Activated CD4-positive, alpha-beta T cell treated with anti-CD3 and anti-CD28 coated beads, Interleukin-2, amount 10 ng/mL, durations not matched to agents 24 days and 14 days (primary cell): ENCODE results near the gene WFDC5. TPM values are rescaled to one million over a fixed set of nuclear protein-coding genes. Genes with fewer than 3 reads are reported as not detected.
A peak's percentile ranks its signal among the peaks of the same experiment; 100 is the strongest.

ENCODE experiments used
- DNase-seq: peaks from one replicate; pipeline ENCODE4 v3.0.0; 2022
- H3K27ac Mint-ChIP-seq: one replicate; pipeline ENCODE4 v1.8.0; 2022; ENCODE audit warnings: mild to moderate bottlenecking, mixed read lengths
- H3K27me3 Mint-ChIP-seq: one replicate; pipeline ENCODE4 v1.8.0; 2022; ENCODE audit warnings: mixed read lengths
- H3K36me3 Mint-ChIP-seq: one replicate; pipeline ENCODE4 v1.8.0; 2022; ENCODE audit warnings: low read depth, mild to moderate bottlenecking, mixed read lengths
- H3K4me1 Mint-ChIP-seq: one replicate; pipeline ENCODE4 v1.8.0; 2021; ENCODE audit warnings: mixed read lengths
- H3K4me3 Mint-ChIP-seq: one replicate; pipeline ENCODE4 v1.8.0; 2022; ENCODE audit warnings: mild to moderate bottlenecking, moderate library complexity, mixed read lengths
- H3K9me3 Mint-ChIP-seq: one replicate; pipeline ENCODE4 v1.8.0; 2021; ENCODE audit warnings: mixed read lengths
- intact Hi-C: fragments of 100-400 bp; cut with micrococcal nuclease; formaldehyde crosslinking; loops from one replicate; pipeline ENCODE4 v1.15.1; 2023
- total RNA-seq: library from RNA; stranded (reverse); gene quantifications from 2 replicates; pipeline ENCODE4 v1.2.3, GENCODE V29; 2022

WFDC5 gene
- total RNA-seq, 1 donor from 2014 or later = not detected

- intact Hi-C loops = no loop called here
- Mint-ChIP-seq H3K4me3 (no peak overlapping the region), H3K9me3 (no peaks in the 10 kb centered on the region), H3K36me3 (no peaks in the 10 kb centered on the region), H3K27ac (no peak overlapping the region), H3K4me1 (peaks cover 2% of the 10 kb centered on the region), H3K27me3 (peaks cover 25% of the 10 kb centered on the region)
- no peak for DNase-seq
Observed at GRCh38 chr20:45105317-45105716, 9.7 kb downstream of the WFDC5 start.

GRCh38 chr20:45104786-45105185, 10.2 kb downstream of the WFDC5 start:
- Mint-ChIP-seq H3K36me3 (no peaks in the 10 kb centered on the region), H3K4me3 (no peak overlapping the region), H3K27ac (no peak overlapping the region), H3K27me3 (peaks cover 31% of the 10 kb centered on the region), H3K4me1 (peaks cover 2% of the 10 kb centered on the region), H3K9me3 (no peaks in the 10 kb centered on the region)
- intact Hi-C loops = no loop called here
- DNase-seq = no peak

- Mint-ChIP-seq H3K27me3 (peaks cover 44% of the 10 kb centered on the region), H3K4me1 (peaks cover 2% of the 10 kb centered on the region), H3K9me3 (no peaks in the 10 kb centered on the region), H3K4me3 (no peak overlapping the region), H3K27ac (no peak overlapping the region), H3K36me3 (no peaks in the 10 kb centered on the region)
- intact Hi-C loops = no loop called here
- DNase-seq = no peak
Observed at GRCh38 chr20:45103072-45103471, 11.9 kb downstream of the WFDC5 start.

GRCh38 chr20:45101333-45101850, 13.6 kb downstream of the WFDC5 start:
- peaks cover 48% of the 10 kb centered on the region for H3K27me3 Mint-ChIP-seq
- intact Hi-C loops = no loop called here
- H3K9me3 Mint-ChIP-seq = no peaks in the 10 kb centered on the region
- no peaks in the 10 kb centered on the region for H3K36me3 Mint-ChIP-seq
- H3K4me3 Mint-ChIP-seq = no peak overlapping the region
- no peak overlapping the region for H3K27ac Mint-ChIP-seq
- DNase-seq = no peak
- peaks cover 6% of the 10 kb centered on the region for H3K4me1 Mint-ChIP-seq

- H3K27ac Mint-ChIP-seq = no peak within 1 kb of the TSS
- no peak within 1 kb of the TSS for H3K4me3 Mint-ChIP-seq
- no peak for DNase-seq
- no peaks in the 10 kb centered on the region for H3K36me3 Mint-ChIP-seq
- H3K4me1 Mint-ChIP-seq = peaks cover 8% of the 10 kb centered on the region
- H3K9me3 Mint-ChIP-seq = no peaks in the 10 kb centered on the region
- intact Hi-C loops = no loop called here
- H3K27me3 Mint-ChIP-seq = peaks cover 46% of the 10 kb centered on the region
Observed at GRCh38 chr20:45100563-45101245, 14.3 kb downstream of the WFDC5 start, which contains the start of gene KCNS1. Gene KCNS1 (minus strand): TSS chr20:45101127. CDS start chr20:45099236, 1,891 bp downstream.

- H3K4me3 Mint-ChIP-seq = no peak overlapping the region
- DNase-seq = peak; percentile 72
- H3K36me3 Mint-ChIP-seq = no peaks in the 10 kb centered on the region
Observed at GRCh38 chr20:45098103-45098773, 16.7 kb downstream of the WFDC5 start.

GRCh38 chr20:45097485-45098102, 17.4 kb downstream of the WFDC5 start:
- Mint-ChIP-seq H3K27ac (no peak overlapping the region), H3K36me3 (no peaks in the 10 kb centered on the region), H3K9me3 (no peaks in the 10 kb centered on the region), H3K27me3 (peaks cover 44% of the 10 kb centered on the region), H3K4me1 (peaks cover 8% of the 10 kb centered on the region), H3K4me3 (peak overlapping the region; percentile 69)
- peak; percentile 84 for DNase-seq
- intact Hi-C loops = loop anchor here (5.0 kb wide), 2 partner anchors 135 to 195 kb away; partner anchors contain the start of gene TOMM34

More at GRCh38 chr20:45098103-45098773, 16.7 kb downstream of the WFDC5 start:
- peaks cover 44% of the 10 kb centered on the region for H3K27me3 Mint-ChIP-seq
- no peak overlapping the region for H3K27ac Mint-ChIP-seq
- H3K4me1 Mint-ChIP-seq = peaks cover 8% of the 10 kb centered on the region
- no peaks in the 10 kb centered on the region for H3K9me3 Mint-ChIP-seq
- intact Hi-C loops = loop anchor here (5.0 kb wide), 2 partner anchors 136 to 194 kb away; partner anchors contain the start of gene TOMM34

- no peak overlapping the region for H3K4me3 Mint-ChIP-seq
- intact Hi-C loops = loop anchor here (1.0 to 5.0 kb wide), 4 partner anchors 52 to 196 kb away; partner anchors contain the start of gene TOMM34
- no peak overlapping the region for H3K27ac Mint-ChIP-seq
- DNase-seq = no peak
- H3K27me3 Mint-ChIP-seq = peaks cover 39% of the 10 kb centered on the region
- H3K9me3 Mint-ChIP-seq = no peaks in the 10 kb centered on the region
- H3K36me3 Mint-ChIP-seq = no peaks in the 10 kb centered on the region
- peaks cover 8% of the 10 kb centered on the region for H3K4me1 Mint-ChIP-seq
Observed at GRCh38 chr20:45096781-45097180, 18.2 kb downstream of the WFDC5 start.

GRCh38 chr20:45095805-45096238, 19.2 kb downstream of the WFDC5 start:
- Mint-ChIP-seq H3K4me1 (peaks cover 5% of the 10 kb centered on the region), H3K27ac (no peak overlapping the region), H3K27me3 (peaks cover 32% of the 10 kb centered on the region), H3K9me3 (no peaks in the 10 kb centered on the region), H3K4me3 (no peak overlapping the region), H3K36me3 (no peaks in the 10 kb centered on the region)
- intact Hi-C loops = loop anchor here (1.0 to 5.0 kb wide), 4 partner anchors 52 to 196 kb away; partner anchors contain the start of gene TOMM34
- DNase-seq = peak; percentile 88

- H3K36me3 Mint-ChIP-seq = no peaks in the 10 kb centered on the region
- intact Hi-C loops = loop anchor here (5.0 kb wide), 2 partner anchors 133 to 197 kb away; partner anchors contain the start of gene TOMM34
- no peaks in the 10 kb centered on the region for H3K9me3 Mint-ChIP-seq
- DNase-seq = no peak
- no peak overlapping the region for H3K27ac Mint-ChIP-seq
- no peak overlapping the region for H3K4me3 Mint-ChIP-seq
- H3K27me3 Mint-ChIP-seq = peaks cover 26% of the 10 kb centered on the region
- peaks cover 5% of the 10 kb centered on the region for H3K4me1 Mint-ChIP-seq
Observed at GRCh38 chr20:45094864-45095574, 20.0 kb downstream of the WFDC5 start.

- no peaks in the 10 kb centered on the region for H3K9me3 Mint-ChIP-seq
- DNase-seq = no peak
- H3K4me1 Mint-ChIP-seq = peaks cover 5% of the 10 kb centered on the region
- intact Hi-C loops = no loop called here
- no peak overlapping the region for H3K4me3 Mint-ChIP-seq
- H3K27ac Mint-ChIP-seq = no peak overlapping the region
- H3K27me3 Mint-ChIP-seq = peaks cover 18% of the 10 kb centered on the region
- no peaks in the 10 kb centered on the region for H3K36me3 Mint-ChIP-seq
Observed at GRCh38 chr20:45094201-45094600, 20.8 kb downstream of the WFDC5 start.

GRCh38 chr20:45092898-45093297, 22.1 kb downstream of the WFDC5 start:
- peaks cover 3% of the 10 kb centered on the region for H3K36me3 Mint-ChIP-seq
- DNase-seq = no peak
- H3K27ac Mint-ChIP-seq = no peak overlapping the region
- H3K27me3 Mint-ChIP-seq = peaks cover 10% of the 10 kb centered on the region
- no peak overlapping the region for H3K4me3 Mint-ChIP-seq
- H3K9me3 Mint-ChIP-seq = no peaks in the 10 kb centered on the region
- H3K4me1 Mint-ChIP-seq = peaks cover 5% of the 10 kb centered on the region
- intact Hi-C loops = no loop called here

GRCh38 chr20:45091366-45091765, 23.6 kb downstream of the WFDC5 start:
- intact Hi-C loops = no loop called here
- Mint-ChIP-seq H3K9me3 (no peaks in the 10 kb centered on the region), H3K27me3 (no peaks in the 10 kb centered on the region), H3K36me3 (peaks cover 9% of the 10 kb centered on the region), H3K27ac (no peak overlapping the region), H3K4me3 (no peak overlapping the region), H3K4me1 (peaks cover 2% of the 10 kb centered on the region)
- DNase-seq = no peak
